SK-N-SH treated with all-trans-retinoic acid at 6 μM for 48 hours (cell line): ENCODE results near the gene SLC15A2.

Experiments
- ARNTL ChIP-seq: fragments of 450-650 bp; formaldehyde crosslinking; IDR thresholded peaks from 2 replicates; pipeline ENCODE4 v1.5.0; 2020; ENCODE audit warnings: low read depth, mild to moderate bottlenecking, moderate library complexity, borderline replicate concordance
- ESRRG ChIP-seq: fragments of 250-450 bp; sonication (Bioruptor Pico); IDR thresholded peaks from 2 replicates; pipeline ENCODE4 v1.6.1; 2021; ENCODE audit warnings: mild to moderate bottlenecking
- GLIS3 ChIP-seq: fragments of 250-450 bp; sonication (Bioruptor Pico); IDR thresholded peaks from 2 replicates; pipeline ENCODE4 v1.5.0; 2020; ENCODE audit warnings: mild to moderate bottlenecking, moderate library complexity
- ISL1 ChIP-seq: fragments of 250-450 bp; sonication (Bioruptor Pico); IDR thresholded peaks from 2 replicates; pipeline ENCODE4 v2.1.2; 2022; ENCODE audit warnings: mild to moderate bottlenecking, moderate library complexity
- OSR1 ChIP-seq: fragments of 250-450 bp; sonication (Bioruptor Pico); IDR thresholded peaks from 2 replicates; pipeline ENCODE4 v1.8.0; 2022; ENCODE audit warnings: moderate library complexity, mild to moderate bottlenecking, inconsistent platforms
- PPARA ChIP-seq: fragments of 250-450 bp; sonication (Bioruptor Pico); IDR thresholded peaks from 2 replicates; pipeline ENCODE4 v1.5.0; 2020; ENCODE audit warnings: mild to moderate bottlenecking, borderline replicate concordance
- TCF4 ChIP-seq: fragments of 250-450 bp; sonication (Bioruptor Pico); IDR thresholded peaks from 2 replicates; pipeline ENCODE4 v1.8.0; 2021; ENCODE audit warnings: mild to moderate bottlenecking, moderate library complexity, borderline replicate concordance
- ZC3H10 ChIP-seq: fragments of 250-450 bp; sonication (Bioruptor Pico); IDR thresholded peaks from 2 replicates; pipeline ENCODE4 v1.5.1; 2021; ENCODE audit warnings: mild to moderate bottlenecking, moderate library complexity
- ZFP30 ChIP-seq: fragments of 450-650 bp; formaldehyde crosslinking; IDR thresholded peaks from 2 replicates; pipeline ENCODE4 v1.5.0; 2022; ENCODE audit warnings: mild to moderate bottlenecking, moderate library complexity
- TF ChIP-seq, protein P1 (sequence below): fragments of 250-450 bp; sonication (Bioruptor Pico); IDR thresholded peaks from 2 replicates; pipeline ENCODE4 v1.8.0; 2020; ENCODE audit warnings: mild to moderate bottlenecking, moderate library complexity, borderline replicate concordance
- TF ChIP-seq, protein P2 (sequence below): fragments of 250-450 bp; sonication (Bioruptor Pico); IDR thresholded peaks from 2 replicates; pipeline ENCODE4 v1.5.0; 2020; ENCODE audit warnings: mild to moderate bottlenecking, moderate library complexity

DNA sequence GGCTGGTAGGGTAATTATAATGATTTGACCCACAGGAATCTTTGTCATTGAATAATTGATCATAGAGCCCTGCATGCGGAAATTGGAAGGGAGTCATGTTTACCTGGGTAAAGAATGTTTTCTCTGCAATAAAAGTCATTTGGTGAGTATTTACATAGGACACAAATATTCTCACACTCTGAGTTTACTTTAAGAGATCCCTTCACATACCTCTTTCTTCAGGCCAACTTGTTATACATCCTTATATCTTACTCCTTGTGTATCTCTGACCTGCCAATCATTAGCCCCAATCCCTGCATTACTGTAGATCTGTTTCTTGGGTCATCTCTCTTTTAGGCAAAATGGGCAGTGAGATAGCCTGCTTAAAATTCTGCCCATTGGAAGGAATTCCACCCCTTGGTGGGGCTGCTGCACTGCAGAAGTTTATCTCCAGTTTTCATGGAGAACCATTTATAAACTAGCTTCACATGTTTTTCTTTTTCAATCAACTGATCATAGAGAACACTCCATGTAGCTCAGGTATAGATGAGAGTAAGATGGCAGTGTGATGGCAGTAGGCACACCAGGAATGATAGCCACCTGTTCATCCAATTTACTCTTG, 81.6 kb downstream of the SLC15A2 start:
- TF ChIP-seq ISL1 (CRISPR knock-in tag), result no peak
- no peak for TF ChIP-seq OSR1
- TF ChIP-seq, protein P1, sequence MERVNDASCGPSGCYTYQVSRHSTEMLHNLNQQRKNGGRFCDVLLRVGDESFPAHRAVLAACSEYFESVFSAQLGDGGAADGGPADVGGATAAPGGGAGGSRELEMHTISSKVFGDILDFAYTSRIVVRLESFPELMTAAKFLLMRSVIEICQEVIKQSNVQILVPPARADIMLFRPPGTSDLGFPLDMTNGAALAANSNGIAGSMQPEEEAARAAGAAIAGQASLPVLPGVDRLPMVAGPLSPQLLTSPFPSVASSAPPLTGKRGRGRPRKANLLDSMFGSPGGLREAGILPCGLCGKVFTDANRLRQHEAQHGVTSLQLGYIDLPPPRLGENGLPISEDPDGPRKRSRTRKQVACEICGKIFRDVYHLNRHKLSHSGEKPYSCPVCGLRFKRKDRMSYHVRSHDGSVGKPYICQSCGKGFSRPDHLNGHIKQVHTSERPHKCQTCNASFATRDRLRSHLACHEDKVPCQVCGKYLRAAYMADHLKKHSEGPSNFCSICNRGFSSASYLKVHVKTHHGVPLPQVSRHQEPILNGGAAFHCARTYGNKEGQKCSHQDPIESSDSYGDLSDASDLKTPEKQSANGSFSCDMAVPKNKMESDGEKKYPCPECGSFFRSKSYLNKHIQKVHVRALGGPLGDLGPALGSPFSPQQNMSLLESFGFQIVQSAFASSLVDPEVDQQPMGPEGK (CRISPR knock-in tag), result no peak
- no peak for TF ChIP-seq GLIS3
- no peak for TF ChIP-seq PPARA (CRISPR knock-in tag)
- TF ChIP-seq ZFP30 (CRISPR knock-in tag), result no peak
- TF ChIP-seq ARNTL, result no peak
- TF ChIP-seq ZC3H10, result no peak
- TF ChIP-seq, protein P2, sequence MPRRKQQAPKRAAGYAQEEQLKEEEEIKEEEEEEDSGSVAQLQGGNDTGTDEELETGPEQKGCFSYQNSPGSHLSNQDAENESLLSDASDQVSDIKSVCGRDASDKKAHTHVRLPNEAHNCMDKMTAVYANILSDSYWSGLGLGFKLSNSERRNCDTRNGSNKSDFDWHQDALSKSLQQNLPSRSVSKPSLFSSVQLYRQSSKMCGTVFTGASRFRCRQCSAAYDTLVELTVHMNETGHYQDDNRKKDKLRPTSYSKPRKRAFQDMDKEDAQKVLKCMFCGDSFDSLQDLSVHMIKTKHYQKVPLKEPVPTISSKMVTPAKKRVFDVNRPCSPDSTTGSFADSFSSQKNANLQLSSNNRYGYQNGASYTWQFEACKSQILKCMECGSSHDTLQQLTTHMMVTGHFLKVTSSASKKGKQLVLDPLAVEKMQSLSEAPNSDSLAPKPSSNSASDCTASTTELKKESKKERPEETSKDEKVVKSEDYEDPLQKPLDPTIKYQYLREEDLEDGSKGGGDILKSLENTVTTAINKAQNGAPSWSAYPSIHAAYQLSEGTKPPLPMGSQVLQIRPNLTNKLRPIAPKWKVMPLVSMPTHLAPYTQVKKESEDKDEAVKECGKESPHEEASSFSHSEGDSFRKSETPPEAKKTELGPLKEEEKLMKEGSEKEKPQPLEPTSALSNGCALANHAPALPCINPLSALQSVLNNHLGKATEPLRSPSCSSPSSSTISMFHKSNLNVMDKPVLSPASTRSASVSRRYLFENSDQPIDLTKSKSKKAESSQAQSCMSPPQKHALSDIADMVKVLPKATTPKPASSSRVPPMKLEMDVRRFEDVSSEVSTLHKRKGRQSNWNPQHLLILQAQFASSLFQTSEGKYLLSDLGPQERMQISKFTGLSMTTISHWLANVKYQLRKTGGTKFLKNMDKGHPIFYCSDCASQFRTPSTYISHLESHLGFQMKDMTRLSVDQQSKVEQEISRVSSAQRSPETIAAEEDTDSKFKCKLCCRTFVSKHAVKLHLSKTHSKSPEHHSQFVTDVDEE (CRISPR knock-in tag), result no peak
- no peak for TF ChIP-seq TCF4 (CRISPR knock-in tag)
- no peak for TF ChIP-seq ESRRG (CRISPR knock-in tag)
